Lower leg skin (tissue), 3 donors: Measurements from ENCODE around the gene POMT2.

Source experiments
- POLR2A ChIP-seq, 2 donors: fragments of 450-650 bp; IDR thresholded peaks; one replicate each; pipeline ENCODE4 v1.6.1; 2016 to 2017; ENCODE audit warnings: antibody characterized with exemption in 2 of 2, mild to moderate bottlenecking in 1 of 2, moderate library complexity in 1 of 2
- TF ChIP-seq, protein P1 (sequence below), 3 donors: fragments of 450-650 bp; IDR thresholded peaks; one replicate each; pipeline ENCODE4 v1.5.1; 2016; ENCODE audit warnings: antibody characterized with exemption in 3 of 3, mild to moderate bottlenecking in 3 of 3, moderate library complexity in 2 of 3

DNA sequence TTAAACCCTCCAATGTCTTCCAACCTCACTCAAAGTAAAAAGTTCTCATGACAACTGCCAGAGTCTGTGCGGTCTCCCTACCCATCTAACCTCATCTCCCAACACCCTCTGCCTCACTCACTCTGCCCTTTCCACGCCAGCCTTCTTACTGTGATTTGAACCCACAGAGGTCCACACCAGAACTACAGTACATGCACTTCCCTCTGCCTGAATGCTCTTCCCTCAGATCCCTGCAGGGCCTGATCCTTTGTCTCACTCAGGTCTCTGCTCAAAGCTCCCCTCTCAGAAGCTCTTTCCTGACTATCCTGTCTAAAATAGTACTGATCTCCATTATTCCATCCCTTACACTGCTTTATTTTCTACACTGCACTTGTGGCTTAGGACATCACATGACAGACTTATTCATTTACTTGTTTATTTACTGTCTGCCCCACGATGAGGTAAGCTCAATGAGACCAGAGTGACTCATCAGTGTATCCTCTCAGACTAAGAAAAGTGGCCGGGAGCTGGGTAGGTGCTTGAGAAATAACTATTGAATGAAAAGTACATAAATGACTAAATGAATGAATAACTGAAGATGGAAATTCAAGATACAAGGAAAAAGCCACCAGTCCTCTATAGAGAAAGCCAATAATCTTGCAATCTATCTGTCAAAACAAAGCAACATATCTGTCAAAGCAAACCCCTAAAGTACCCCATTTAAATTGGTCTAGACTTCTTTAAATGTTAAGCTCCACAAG is 17.1 kb downstream of the POMT2 start:
- no peak for TF ChIP-seq POLR2A (IDR thresholded peaks at IDR 0.05)
- TF ChIP-seq, protein P1, sequence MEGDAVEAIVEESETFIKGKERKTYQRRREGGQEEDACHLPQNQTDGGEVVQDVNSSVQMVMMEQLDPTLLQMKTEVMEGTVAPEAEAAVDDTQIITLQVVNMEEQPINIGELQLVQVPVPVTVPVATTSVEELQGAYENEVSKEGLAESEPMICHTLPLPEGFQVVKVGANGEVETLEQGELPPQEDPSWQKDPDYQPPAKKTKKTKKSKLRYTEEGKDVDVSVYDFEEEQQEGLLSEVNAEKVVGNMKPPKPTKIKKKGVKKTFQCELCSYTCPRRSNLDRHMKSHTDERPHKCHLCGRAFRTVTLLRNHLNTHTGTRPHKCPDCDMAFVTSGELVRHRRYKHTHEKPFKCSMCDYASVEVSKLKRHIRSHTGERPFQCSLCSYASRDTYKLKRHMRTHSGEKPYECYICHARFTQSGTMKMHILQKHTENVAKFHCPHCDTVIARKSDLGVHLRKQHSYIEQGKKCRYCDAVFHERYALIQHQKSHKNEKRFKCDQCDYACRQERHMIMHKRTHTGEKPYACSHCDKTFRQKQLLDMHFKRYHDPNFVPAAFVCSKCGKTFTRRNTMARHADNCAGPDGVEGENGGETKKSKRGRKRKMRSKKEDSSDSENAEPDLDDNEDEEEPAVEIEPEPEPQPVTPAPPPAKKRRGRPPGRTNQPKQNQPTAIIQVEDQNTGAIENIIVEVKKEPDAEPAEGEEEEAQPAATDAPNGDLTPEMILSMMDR (IDR thresholded peaks at IDR 0.05), result no peak
